HepG2 (cell line): ENCODE data around the gene OSBPL2. TPM values are rescaled to one million over a fixed set of nuclear protein-coding genes. Genes with fewer than 3 reads are reported as not detected.

Experiments used
- AFF4 ChIP-seq: sonication (generic); formaldehyde crosslinking; IDR thresholded peaks from 2 replicates; pipeline ENCODE4 v1.4.0; 2020; ENCODE audit warnings: missing genetic modification reagents
- CBFB ChIP-seq: sonication (generic); formaldehyde crosslinking; IDR thresholded peaks from 2 replicates; pipeline ENCODE4 v1.4.0; 2020; ENCODE audit warnings: missing genetic modification reagents
- CBX5 ChIP-seq: sonication (generic); formaldehyde crosslinking; IDR thresholded peaks from 2 replicates; pipeline ENCODE4 v1.4.0; 2020; ENCODE audit warnings: missing genetic modification reagents, borderline replicate concordance
- DRAP1 ChIP-seq: IDR thresholded peaks from 2 replicates; pipeline ENCODE4 v1.6.1; 2016; ENCODE audit warnings: missing genetic modification reagents, missing compliant biosample characterization
- ELF3 ChIP-seq: IDR thresholded peaks from 2 replicates; pipeline ENCODE4 v1.6.1; 2016; ENCODE audit warnings: missing genetic modification reagents, missing compliant biosample characterization
- MAX ChIP-seq: IDR thresholded peaks from 2 replicates; pipeline ENCODE4 v1.6.1; 2012; ENCODE audit warnings: inconsistent platforms
- MBNL3 ChIP-seq: fragments of 250-450 bp; sonication (Bioruptor Pico); conservative IDR thresholded peaks from 2 replicates; pipeline ENCODE4 v1.8.0; 2022; ENCODE audit warnings: mild to moderate bottlenecking, inconsistent platforms
- NFKB2 ChIP-seq: sonication (generic); formaldehyde crosslinking; IDR thresholded peaks from 2 replicates; pipeline ENCODE4 v1.4.0; 2020; ENCODE audit warnings: missing genetic modification reagents, borderline replicate concordance
- NR2C2 ChIP-seq: sonication (generic); formaldehyde crosslinking; IDR thresholded peaks from 2 replicates; pipeline ENCODE4 v1.4.0; 2020; ENCODE audit warnings: missing genetic modification reagents, mild to moderate bottlenecking, moderate library complexity, borderline replicate concordance
- SIN3A ChIP-seq: IDR thresholded peaks from 2 replicates; pipeline ENCODE4 v1.6.1; 2011; ENCODE audit warnings: low read depth, mild to moderate bottlenecking, control low read depth, low read length, borderline replicate concordance
- TAF15 ChIP-seq: fragments of 200-400 bp; formaldehyde crosslinking; IDR thresholded peaks from one replicate; pipeline ENCODE4 v1.6.1; 2018; ENCODE audit warnings: mild to moderate bottlenecking, low read depth, low read length; ENCODE audit not compliant: poor library complexity, severe bottlenecking
- ZFP36L2 ChIP-seq: sonication (generic); formaldehyde crosslinking; IDR thresholded peaks from 2 replicates; pipeline ENCODE4 v1.4.0; 2020; ENCODE audit warnings: missing genetic modification reagents
- ZNF326 ChIP-seq: sonication (generic); formaldehyde crosslinking; IDR thresholded peaks from 2 replicates; pipeline ENCODE4 v1.4.0; 2020; ENCODE audit warnings: missing genetic modification reagents, borderline replicate concordance
- ZNF570 ChIP-seq: sonication (generic); formaldehyde crosslinking; IDR thresholded peaks from 2 replicates; pipeline ENCODE4 v1.4.0; 2020; ENCODE audit warnings: mild to moderate bottlenecking, missing genetic modification reagents, borderline replicate concordance
- ZNF713 ChIP-seq: sonication (generic); formaldehyde crosslinking; IDR thresholded peaks from 2 replicates; pipeline ENCODE4 v1.4.0; 2020; ENCODE audit warnings: mild to moderate bottlenecking, missing genetic modification reagents
- ZNF780A ChIP-seq: sonication (generic); formaldehyde crosslinking; IDR thresholded peaks from 2 replicates; pipeline ENCODE4 v1.8.0; 2022; ENCODE audit warnings: mild to moderate bottlenecking, missing genetic modification reagents, moderate library complexity
- polyA plus RNA-seq, 8 experiments: library from polyadenylated mRNA; depleted of rRNA in 3 of 8; stranded (reverse) in 7 of 8; unstranded in 1 of 8; fragments of >200 nt; fragmentation: Illumina TruSeq in 4 of 8; extraction: Trizol in 4 of 8; gene quantifications; 2 replicates each; pipeline versions ENCODE4 v1.2.1 to v1.2.3, GENCODE V29; 2011 to 2016; ENCODE audit warnings: low read depth in 4 of 8, missing spikeins in 1 of 8, mixed read lengths in 1 of 8; ENCODE audit not compliant: insufficient read depth in 1 of 8
- total RNA-seq, 5 experiments: library from RNA; depleted of rRNA; stranded (reverse); fragments of >200 nt; fragmentation: Illumina TruSeq; extraction: Trizol; gene quantifications; 2 replicates each; pipeline ENCODE4 v1.2.3, GENCODE V29; 2016; ENCODE audit warnings: low read depth in 1 of 5
- TF ChIP-seq, protein P1 (sequence below): sonication (generic); formaldehyde crosslinking; conservative IDR thresholded peaks from 2 replicates; pipeline ENCODE4 v1.4.0; 2020; ENCODE audit warnings: mild to moderate bottlenecking, missing genetic modification reagents, moderate library complexity
- TF ChIP-seq, protein P2 (sequence below): sonication (generic); formaldehyde crosslinking; IDR thresholded peaks from 2 replicates; pipeline ENCODE4 v1.5.1; 2020; ENCODE audit warnings: missing genetic modification reagents, mild to moderate bottlenecking, borderline replicate concordance

Gene OSBPL2
- total and polyA plus RNA-seq, 2 of the 13 experiments (the other 11 are each of a cell fraction or from before 2014, with no cell fraction given): 18.5 to 37.4 TPM

- no peak for TF ChIP-seq AFF4 (CRISPR knock-in tag)
- TF ChIP-seq ZNF780A (CRISPR knock-in tag): no peak
- TF ChIP-seq CBFB: peak; percentile 77; the same call in 1 of the 2 replicates
- peak; percentile 94 for TF ChIP-seq DRAP1 (CRISPR knock-in tag)
- TF ChIP-seq, protein P1, sequence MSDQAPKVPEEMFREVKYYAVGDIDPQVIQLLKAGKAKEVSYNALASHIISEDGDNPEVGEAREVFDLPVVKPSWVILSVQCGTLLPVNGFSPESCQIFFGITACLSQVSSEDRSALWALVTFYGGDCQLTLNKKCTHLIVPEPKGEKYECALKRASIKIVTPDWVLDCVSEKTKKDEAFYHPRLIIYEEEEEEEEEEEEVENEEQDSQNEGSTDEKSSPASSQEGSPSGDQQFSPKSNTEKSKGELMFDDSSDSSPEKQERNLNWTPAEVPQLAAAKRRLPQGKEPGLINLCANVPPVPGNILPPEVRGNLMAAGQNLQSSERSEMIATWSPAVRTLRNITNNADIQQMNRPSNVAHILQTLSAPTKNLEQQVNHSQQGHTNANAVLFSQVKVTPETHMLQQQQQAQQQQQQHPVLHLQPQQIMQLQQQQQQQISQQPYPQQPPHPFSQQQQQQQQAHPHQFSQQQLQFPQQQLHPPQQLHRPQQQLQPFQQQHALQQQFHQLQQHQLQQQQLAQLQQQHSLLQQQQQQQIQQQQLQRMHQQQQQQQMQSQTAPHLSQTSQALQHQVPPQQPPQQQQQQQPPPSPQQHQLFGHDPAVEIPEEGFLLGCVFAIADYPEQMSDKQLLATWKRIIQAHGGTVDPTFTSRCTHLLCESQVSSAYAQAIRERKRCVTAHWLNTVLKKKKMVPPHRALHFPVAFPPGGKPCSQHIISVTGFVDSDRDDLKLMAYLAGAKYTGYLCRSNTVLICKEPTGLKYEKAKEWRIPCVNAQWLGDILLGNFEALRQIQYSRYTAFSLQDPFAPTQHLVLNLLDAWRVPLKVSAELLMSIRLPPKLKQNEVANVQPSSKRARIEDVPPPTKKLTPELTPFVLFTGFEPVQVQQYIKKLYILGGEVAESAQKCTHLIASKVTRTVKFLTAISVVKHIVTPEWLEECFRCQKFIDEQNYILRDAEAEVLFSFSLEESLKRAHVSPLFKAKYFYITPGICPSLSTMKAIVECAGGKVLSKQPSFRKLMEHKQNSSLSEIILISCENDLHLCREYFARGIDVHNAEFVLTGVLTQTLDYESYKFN: peak; percentile 45
- peak; percentile 93 for TF ChIP-seq MAX
- peak; percentile 97 for TF ChIP-seq SIN3A
- peak; percentile 69 for TF ChIP-seq TAF15
- TF ChIP-seq, protein P2, sequence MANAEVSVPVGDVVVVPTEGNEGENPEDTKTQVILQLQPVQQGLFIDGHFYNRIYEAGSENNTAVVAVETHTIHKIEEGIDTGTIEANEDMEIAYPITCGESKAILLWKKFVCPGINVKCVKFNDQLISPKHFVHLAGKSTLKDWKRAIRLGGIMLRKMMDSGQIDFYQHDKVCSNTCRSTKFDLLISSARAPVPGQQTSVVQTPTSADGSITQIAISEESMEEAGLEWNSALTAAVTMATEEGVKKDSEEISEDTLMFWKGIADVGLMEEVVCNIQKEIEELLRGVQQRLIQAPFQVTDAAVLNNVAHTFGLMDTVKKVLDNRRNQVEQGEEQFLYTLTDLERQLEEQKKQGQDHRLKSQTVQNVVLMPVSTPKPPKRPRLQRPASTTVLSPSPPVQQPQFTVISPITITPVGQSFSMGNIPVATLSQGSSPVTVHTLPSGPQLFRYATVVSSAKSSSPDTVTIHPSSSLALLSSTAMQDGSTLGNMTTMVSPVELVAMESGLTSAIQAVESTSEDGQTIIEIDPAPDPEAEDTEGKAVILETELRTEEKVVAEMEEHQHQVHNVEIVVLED (CRISPR knock-in tag): 0 out of 2 replicates have a peak, but pooled peaks have one; percentile 29
- no peak; the same call in 1 of the 2 replicates for TF ChIP-seq CBX5 (CRISPR knock-in tag)
- no peak for TF ChIP-seq ZNF570
- no peak for TF ChIP-seq ZNF326
- TF ChIP-seq ELF3 (CRISPR knock-in tag): peak; percentile 74
- no peak for TF ChIP-seq ZFP36L2
- peak; percentile 80 for TF ChIP-seq NR2C2 (CRISPR knock-in tag)
- TF ChIP-seq MBNL3 (CRISPR knock-in tag): no peak
- no peak for TF ChIP-seq ZNF713 (CRISPR knock-in tag)
- TF ChIP-seq NFKB2 (CRISPR knock-in tag): peak; percentile 44; the same call in 1 of the 2 replicates
Measured at GRCh38 chr20:62237801-62238568, at the start of gene OSBPL2 (continued).
